Endothelial cell (in vitro differentiated cells): Measurements from ENCODE around the gene DDX54. TPM values are rescaled to one million over a fixed set of nuclear protein-coding genes. Genes with fewer than 3 reads are reported as not detected.

ENCODE experiments used
- DNase-seq: peaks from one replicate; pipeline ENCODE4 v3.0.0; 2021; ENCODE audit warnings: low spot score
- H3K27ac Mint-ChIP-seq: one replicate; pipeline ENCODE4 v1.8.0; 2021; ENCODE audit warnings: mixed read lengths, inconsistent platforms; ENCODE audit not compliant: unreplicated experiment
- H3K27me3 Mint-ChIP-seq: one replicate; pipeline ENCODE4 v1.8.0; 2021; ENCODE audit warnings: mild to moderate bottlenecking, moderate library complexity, mixed read lengths, inconsistent platforms; ENCODE audit not compliant: unreplicated experiment
- H3K36me3 Mint-ChIP-seq: one replicate; pipeline ENCODE4 v1.8.0; 2021; ENCODE audit warnings: mild to moderate bottlenecking, low read depth, mixed read lengths, inconsistent platforms; ENCODE audit not compliant: unreplicated experiment
- H3K4me1 Mint-ChIP-seq: one replicate; pipeline ENCODE4 v1.8.0; 2021; ENCODE audit warnings: mild to moderate bottlenecking, mixed read lengths, inconsistent platforms; ENCODE audit not compliant: unreplicated experiment
- H3K4me3 Mint-ChIP-seq: one replicate; pipeline ENCODE4 v1.8.0; 2021; ENCODE audit warnings: mild to moderate bottlenecking, mixed read lengths, inconsistent platforms; ENCODE audit not compliant: unreplicated experiment
- H3K9me3 Mint-ChIP-seq: one replicate; pipeline ENCODE4 v1.8.0; 2021; ENCODE audit warnings: mixed read lengths, inconsistent platforms; ENCODE audit not compliant: unreplicated experiment
- total RNA-seq: library from RNA; stranded (reverse); fragmentation: NEBNext Ultra II Directional; extraction: Animal tissue kit (Norgen Biotek cat#: 25700); gene quantifications from one replicate; pipeline ENCODE4 v1.2.1, GENCODE V29; 2021; ENCODE audit not compliant: unreplicated experiment
- TF ChIP-seq, protein P1 (sequence below): fragments of 200-600 bp; sonication (generic); IDR thresholded peaks from one replicate; pipeline ENCODE4 v1.5.0; 2021; ENCODE audit warnings: antibody characterized with exemption; ENCODE audit not compliant: unreplicated experiment

Gene DDX54
- total RNA-seq, 1 donor from 2014 or later, result 47.5 TPM

DNA sequence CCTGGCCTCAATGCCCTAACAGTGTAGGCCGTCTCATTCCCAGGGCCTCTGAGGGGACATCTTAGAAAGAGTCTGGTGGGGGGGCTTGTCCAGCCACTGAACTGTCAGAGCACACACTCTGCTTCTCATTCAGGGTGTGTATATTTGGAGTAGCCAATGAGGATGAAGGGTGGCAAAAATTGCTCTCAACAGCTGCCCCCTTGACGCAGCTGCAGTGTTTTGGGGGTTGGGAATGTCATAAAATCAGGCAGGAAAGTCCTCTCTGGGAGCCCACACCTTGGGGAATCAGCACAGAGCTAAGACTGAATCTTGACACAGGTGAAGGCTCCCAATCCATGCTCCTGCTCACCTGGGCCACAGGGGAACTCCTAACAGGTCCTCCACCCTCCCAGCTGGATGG lies 51.2 kb downstream of the DDX54 start:
- TF ChIP-seq, protein P1, sequence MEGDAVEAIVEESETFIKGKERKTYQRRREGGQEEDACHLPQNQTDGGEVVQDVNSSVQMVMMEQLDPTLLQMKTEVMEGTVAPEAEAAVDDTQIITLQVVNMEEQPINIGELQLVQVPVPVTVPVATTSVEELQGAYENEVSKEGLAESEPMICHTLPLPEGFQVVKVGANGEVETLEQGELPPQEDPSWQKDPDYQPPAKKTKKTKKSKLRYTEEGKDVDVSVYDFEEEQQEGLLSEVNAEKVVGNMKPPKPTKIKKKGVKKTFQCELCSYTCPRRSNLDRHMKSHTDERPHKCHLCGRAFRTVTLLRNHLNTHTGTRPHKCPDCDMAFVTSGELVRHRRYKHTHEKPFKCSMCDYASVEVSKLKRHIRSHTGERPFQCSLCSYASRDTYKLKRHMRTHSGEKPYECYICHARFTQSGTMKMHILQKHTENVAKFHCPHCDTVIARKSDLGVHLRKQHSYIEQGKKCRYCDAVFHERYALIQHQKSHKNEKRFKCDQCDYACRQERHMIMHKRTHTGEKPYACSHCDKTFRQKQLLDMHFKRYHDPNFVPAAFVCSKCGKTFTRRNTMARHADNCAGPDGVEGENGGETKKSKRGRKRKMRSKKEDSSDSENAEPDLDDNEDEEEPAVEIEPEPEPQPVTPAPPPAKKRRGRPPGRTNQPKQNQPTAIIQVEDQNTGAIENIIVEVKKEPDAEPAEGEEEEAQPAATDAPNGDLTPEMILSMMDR, result no peak
- peaks cover 17% of the 10 kb centered on the region for H3K27me3 Mint-ChIP-seq
- no peaks in the 10 kb centered on the region for H3K4me1 Mint-ChIP-seq
- H3K36me3 Mint-ChIP-seq, result no peaks in the 10 kb centered on the region
- no peaks in the 10 kb centered on the region for H3K9me3 Mint-ChIP-seq
- no peak for DNase-seq
- no peak overlapping the region for H3K27ac Mint-ChIP-seq
- H3K4me3 Mint-ChIP-seq, result no peak overlapping the region

DNA sequence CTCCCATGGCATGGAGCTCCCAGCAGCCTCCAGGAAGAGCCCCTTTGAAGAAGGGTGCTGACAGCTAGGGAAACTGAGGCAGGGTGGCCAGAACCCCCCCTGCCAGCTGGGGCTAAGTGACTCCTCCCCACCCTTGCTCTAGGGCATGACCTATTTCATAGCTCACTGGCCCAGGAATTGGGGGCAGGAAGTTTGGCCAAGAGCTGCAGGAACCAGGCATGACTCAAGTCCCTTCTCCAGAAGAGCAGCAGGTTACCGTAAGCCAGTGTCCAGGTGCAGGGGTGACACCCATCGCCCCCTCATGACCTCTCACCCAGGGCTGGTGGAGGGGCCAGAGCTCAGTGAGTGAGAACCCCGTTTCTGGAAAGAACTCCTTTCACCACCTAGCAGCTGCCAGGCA lies 51.6 kb downstream of the DDX54 start:
- Mint-ChIP-seq H3K27me3 (peaks cover 18% of the 10 kb centered on the region), H3K36me3 (no peaks in the 10 kb centered on the region), H3K4me1 (no peaks in the 10 kb centered on the region), H3K27ac (no peak overlapping the region), H3K9me3 (no peaks in the 10 kb centered on the region), H3K4me3 (no peak overlapping the region)
- TF ChIP-seq, protein P1, result no peak
- no peak for DNase-seq

DNA sequence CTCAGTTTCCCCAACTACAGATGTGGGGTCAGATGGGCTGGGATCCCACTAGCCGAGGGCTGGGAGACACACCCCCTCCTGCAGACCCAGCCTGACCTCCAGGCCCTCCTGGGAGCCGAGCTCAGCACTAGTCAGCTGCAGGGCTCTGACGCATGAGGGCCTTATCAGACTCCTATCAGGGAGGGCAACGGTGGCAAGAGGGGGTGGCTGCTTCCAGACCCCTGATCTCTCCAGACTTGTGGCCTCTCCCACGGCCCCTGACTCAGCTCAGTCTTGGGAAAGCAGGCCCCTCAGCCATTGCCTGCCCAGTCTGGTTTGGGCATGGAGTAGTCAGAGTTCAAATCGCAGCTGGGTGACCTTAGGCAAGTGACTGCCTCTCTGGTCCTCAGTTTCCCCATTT lies 52.2 kb downstream of the DDX54 start:
- Mint-ChIP-seq H3K27me3 (peaks cover 16% of the 10 kb centered on the region), H3K36me3 (no peaks in the 10 kb centered on the region), H3K9me3 (no peaks in the 10 kb centered on the region), H3K4me3 (no peak overlapping the region), H3K4me1 (no peaks in the 10 kb centered on the region), H3K27ac (no peak overlapping the region)
- DNase-seq, result no peak
- TF ChIP-seq, protein P1, result no peak

DNA sequence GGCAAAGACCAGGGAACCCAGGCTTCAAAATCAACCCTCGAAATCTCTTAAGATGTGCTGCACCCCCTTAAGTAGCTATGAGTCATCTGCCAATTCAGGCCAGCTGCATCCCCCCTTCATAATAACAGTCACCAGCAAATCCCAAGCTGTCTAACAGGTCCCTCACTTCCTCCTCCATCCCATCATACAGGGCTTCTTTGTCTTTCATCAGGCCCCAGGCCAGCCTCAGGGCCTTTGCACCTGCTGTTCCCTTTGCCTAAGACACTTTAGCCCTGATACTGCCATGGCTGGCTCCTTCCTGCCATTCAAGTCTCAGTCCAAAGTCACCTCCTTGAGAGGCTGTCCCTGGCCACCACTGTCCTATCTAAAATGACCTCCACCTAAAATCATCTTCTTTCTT lies 53.7 kb downstream of the DDX54 start:
- Mint-ChIP-seq H3K27ac (no peak overlapping the region), H3K4me1 (no peaks in the 10 kb centered on the region), H3K9me3 (no peaks in the 10 kb centered on the region), H3K27me3 (peaks cover 16% of the 10 kb centered on the region), H3K4me3 (no peak overlapping the region), H3K36me3 (no peaks in the 10 kb centered on the region)
- no peak for DNase-seq
- TF ChIP-seq, protein P1, result no peak

DNA sequence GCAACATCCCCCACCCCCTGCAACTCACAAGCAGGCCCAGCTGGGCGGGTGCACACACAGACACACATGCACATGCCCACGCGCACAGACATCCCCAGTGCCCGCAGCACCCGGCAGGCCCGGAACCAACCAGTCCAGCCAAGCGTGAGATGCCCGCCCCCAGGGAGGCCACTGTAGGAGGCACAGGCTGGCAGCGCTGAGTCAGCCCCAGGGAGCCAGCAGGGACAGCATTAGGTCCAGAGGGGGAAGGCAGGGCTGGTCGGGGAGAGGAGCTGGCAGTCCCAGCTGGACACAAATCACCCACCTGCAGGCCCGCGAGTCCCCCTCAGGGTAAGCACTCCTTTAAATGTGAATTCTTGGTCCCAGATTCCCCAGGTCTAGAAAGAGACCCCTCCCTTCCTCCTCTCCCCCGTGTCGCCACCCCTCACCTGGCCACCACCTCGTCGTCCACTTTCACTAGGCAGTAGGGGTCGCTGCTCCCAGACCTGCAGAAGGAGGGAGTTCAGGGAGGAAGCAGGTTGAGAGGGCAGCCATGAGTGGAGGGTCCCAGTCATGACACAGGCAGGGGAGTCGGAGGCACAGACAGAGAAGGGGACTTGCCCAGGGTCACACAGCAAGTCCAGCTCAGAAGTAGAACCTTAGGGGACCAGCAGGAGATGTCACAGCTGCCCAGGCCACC lies 54.7 kb downstream of the DDX54 start:
- no peaks in the 10 kb centered on the region for H3K4me1 Mint-ChIP-seq
- no peak overlapping the region for H3K27ac Mint-ChIP-seq
- TF ChIP-seq, protein P1, result no peak
- peaks cover 13% of the 10 kb centered on the region for H3K27me3 Mint-ChIP-seq
- H3K4me3 Mint-ChIP-seq, result no peak overlapping the region
- DNase-seq, result no peak
- H3K9me3 Mint-ChIP-seq, result no peaks in the 10 kb centered on the region
- no peaks in the 10 kb centered on the region for H3K36me3 Mint-ChIP-seq
